Mammary microvascular endothelial cell (primary cell): ENCODE results near the gene THEMIS. TPM values are rescaled to one million over a fixed set of nuclear protein-coding genes. Genes with fewer than 3 reads are reported as not detected.

Experiments used
- total RNA-seq: library from RNA; depleted of rRNA; stranded (reverse); fragments of >200 nt; gene quantifications from 2 replicates; pipeline ENCODE4 v1.2.3, GENCODE V29; 2015

Gene THEMIS
- total RNA-seq = not detected in 2 replicates

GRCh38 chr6:127900935-127901334, at the start of gene THEMIS:
THEMIS (minus strand) TSS chr6:127901058; CDS start chr6:127900932, 126 bp downstream.

